GM19455 (cell line): ENCODE data around the gene IRF2.
"Not testable (repeated sequence)": the region's sequence is repeated elsewhere in the genome, so short reads cannot be mapped to it uniquely, and the experiment has no call there.

Experiments
- ATAC-seq: cut with Tn5 transposase; IDR thresholded peaks from one replicate; pipeline ENCODE4 v1.9.1; 2021; ENCODE audit not compliant: unreplicated experiment

IRF2 gene

GRCh38 chr4:184349283-184350039 lies 124.9 kb downstream of the IRF2 start:
- no peak for ATAC-seq

GRCh38 chr4:184348311-184349233 lies 125.8 kb downstream of the IRF2 start:
- no peak for ATAC-seq

GRCh38 chr4:184347251-184348239 lies 126.8 kb downstream of the IRF2 start:
- ATAC-seq: peak; percentile 75

GRCh38 chr4:184346682-184347081 lies 127.7 kb downstream of the IRF2 start:
- no peak for ATAC-seq

- ATAC-seq: not testable (repeated sequence)
Observed at GRCh38 chr4:184346273-184346672, 128.1 kb downstream of the IRF2 start.

- ATAC-seq: no peak
Observed at GRCh38 chr4:184345573-184345922, 128.8 kb downstream of the IRF2 start.

- ATAC-seq: no peak
Observed at GRCh38 chr4:184344899-184345572, 129.3 kb downstream of the IRF2 start.

- no peak for ATAC-seq
Observed at GRCh38 chr4:184344435-184344834, 129.9 kb downstream of the IRF2 start.

GRCh38 chr4:184343502-184344177 lies 130.7 kb downstream of the IRF2 start:
- ATAC-seq: peak; percentile 46

- ATAC-seq: not testable (repeated sequence)
Observed at GRCh38 chr4:184342857-184343237, 131.5 kb downstream of the IRF2 start.

GRCh38 chr4:184342167-184342856 lies 132.0 kb downstream of the IRF2 start:
- no peak for ATAC-seq

GRCh38 chr4:184339398-184340193 lies 134.8 kb downstream of the IRF2 start:
- ATAC-seq: not testable (repeated sequence)

GRCh38 chr4:184337907-184338306 lies 136.4 kb downstream of the IRF2 start:
- no peak for ATAC-seq
